GM21360 (cell line): ENCODE results near the gene CLPTM1.
"Not testable (repeated sequence)": the region's sequence is repeated elsewhere in the genome, so short reads cannot be mapped to it uniquely, and the experiment has no call there.

Source experiments
- ATAC-seq: cut with Tn5 transposase; IDR thresholded peaks from one replicate; pipeline ENCODE4 v1.9.1; 2021; ENCODE audit warnings: mild to moderate bottlenecking, moderate library complexity; ENCODE audit not compliant: unreplicated experiment

Gene CLPTM1, protein sequence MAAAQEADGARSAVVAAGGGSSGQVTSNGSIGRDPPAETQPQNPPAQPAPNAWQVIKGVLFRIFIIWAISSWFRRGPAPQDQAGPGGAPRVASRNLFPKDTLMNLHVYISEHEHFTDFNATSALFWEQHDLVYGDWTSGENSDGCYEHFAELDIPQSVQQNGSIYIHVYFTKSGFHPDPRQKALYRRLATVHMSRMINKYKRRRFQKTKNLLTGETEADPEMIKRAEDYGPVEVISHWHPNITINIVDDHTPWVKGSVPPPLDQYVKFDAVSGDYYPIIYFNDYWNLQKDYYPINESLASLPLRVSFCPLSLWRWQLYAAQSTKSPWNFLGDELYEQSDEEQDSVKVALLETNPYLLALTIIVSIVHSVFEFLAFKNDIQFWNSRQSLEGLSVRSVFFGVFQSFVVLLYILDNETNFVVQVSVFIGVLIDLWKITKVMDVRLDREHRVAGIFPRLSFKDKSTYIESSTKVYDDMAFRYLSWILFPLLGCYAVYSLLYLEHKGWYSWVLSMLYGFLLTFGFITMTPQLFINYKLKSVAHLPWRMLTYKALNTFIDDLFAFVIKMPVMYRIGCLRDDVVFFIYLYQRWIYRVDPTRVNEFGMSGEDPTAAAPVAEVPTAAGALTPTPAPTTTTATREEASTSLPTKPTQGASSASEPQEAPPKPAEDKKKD

DNA sequence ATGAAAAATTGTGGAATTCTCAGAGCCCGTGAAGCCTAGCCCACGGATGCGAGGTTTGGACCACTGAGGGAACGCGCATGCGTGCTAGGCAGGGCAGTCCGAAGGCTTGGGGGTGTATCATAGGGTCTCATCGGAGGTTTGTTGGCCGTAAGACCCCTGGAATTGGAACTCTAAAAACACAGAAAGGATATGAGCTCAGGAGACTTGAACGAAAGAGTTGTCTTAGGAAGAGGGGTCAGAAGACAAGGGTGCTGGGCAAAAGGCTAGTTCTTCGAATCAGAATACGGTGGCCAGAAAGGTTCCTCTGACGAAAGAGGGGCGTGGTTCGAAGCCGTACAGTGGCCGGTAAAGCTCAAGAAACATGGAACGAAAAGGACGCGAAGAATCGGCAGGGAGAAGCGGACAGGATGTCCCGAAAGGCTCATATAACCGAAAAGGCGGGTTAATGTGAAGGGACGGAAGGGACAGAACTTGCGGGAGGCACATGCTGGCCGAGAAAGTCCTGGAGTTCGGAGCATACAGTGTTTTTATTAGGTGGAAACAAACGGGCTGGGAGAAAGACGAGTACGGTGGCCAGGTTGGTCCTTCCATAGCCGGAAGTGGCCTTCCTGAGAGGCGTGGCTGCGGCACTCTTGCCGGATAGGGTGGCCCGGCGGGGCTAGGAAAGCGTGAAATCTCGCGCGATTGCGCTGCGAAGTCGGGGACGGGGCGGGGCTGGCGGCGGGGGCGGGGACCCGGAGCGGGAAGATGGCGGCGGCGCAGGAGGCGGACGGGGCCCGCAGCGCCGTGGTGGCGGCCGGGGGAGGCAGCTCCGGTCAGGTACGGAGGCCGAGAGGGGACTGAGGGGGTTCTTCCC, at the start of gene CLPTM1:
Gene CLPTM1, plus strand, starts transcription at position 732 of the 856 bp plus-strand sequence. Its CDS starts 16 bp downstream, at position 748.
- peak; percentile 74 for ATAC-seq

DNA sequence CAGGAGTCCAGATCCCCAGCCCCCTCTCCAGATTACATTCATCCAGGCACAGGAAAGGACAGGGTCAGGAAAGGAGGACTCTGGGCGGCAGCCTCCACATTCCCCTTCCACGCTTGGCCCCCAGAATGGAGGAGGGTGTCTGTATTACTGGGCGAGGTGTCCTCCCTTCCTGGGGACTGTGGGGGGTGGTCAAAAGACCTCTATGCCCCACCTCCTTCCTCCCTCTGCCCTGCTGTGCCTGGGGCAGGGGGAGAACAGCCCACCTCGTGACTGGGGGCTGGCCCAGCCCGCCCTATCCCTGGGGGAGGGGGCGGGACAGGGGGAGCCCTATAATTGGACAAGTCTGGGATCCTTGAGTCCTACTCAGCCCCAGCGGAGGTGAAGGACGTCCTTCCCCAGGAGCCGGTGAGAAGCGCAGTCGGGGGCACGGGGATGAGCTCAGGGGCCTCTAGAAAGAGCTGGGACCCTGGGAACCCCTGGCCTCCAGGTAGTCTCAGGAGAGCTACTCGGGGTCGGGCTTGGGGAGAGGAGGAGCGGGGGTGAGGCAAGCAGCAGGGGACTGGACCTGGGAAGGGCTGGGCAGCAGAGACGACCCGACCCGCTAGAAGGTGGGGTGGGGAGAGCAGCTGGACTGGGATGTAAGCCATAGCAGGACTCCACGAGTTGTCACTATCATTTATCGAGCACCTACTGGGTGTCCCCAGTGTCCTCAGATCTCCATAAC, 49.6 kb upstream of the CLPTM1 start, which contains the start of gene APOE:
Gene APOE, plus strand, starts transcription at position 360 of the 724 bp plus-strand sequence. CDS start 829 bp downstream, outside the sequence.
- ATAC-seq, result no peak

DNA sequence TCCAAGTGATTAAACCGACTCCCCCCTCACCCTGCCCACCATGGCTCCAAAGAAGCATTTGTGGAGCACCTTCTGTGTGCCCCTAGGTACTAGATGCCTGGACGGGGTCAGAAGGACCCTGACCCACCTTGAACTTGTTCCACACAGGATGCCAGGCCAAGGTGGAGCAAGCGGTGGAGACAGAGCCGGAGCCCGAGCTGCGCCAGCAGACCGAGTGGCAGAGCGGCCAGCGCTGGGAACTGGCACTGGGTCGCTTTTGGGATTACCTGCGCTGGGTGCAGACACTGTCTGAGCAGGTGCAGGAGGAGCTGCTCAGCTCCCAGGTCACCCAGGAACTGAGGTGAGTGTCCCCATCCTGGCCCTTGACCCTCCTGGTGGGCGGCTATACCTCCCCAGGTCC, 47.6 kb upstream of the CLPTM1 start:
- no peak for ATAC-seq

DNA sequence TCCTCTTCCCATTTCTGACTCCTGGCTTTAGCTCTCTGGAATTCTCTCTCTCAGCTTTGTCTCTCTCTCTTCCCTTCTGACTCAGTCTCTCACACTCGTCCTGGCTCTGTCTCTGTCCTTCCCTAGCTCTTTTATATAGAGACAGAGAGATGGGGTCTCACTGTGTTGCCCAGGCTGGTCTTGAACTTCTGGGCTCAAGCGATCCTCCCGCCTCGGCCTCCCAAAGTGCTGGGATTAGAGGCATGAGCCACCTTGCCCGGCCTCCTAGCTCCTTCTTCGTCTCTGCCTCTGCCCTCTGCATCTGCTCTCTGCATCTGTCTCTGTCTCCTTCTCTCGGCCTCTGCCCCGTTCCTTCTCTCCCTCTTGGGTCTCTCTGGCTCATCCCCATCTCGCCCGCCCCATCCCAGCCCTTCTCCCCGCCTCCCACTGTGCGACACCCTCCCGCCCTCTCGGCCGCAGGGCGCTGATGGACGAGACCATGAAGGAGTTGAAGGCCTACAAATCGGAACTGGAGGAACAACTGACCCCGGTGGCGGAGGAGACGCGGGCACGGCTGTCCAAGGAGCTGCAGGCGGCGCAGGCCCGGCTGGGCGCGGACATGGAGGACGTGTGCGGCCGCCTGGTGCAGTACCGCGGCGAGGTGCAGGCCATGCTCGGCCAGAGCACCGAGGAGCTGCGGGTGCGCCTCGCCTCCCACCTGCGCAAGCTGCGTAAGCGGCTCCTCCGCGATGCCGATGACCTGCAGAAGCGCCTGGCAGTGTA, 46.9 kb upstream of the CLPTM1 start:
- ATAC-seq, result no peak

DNA sequence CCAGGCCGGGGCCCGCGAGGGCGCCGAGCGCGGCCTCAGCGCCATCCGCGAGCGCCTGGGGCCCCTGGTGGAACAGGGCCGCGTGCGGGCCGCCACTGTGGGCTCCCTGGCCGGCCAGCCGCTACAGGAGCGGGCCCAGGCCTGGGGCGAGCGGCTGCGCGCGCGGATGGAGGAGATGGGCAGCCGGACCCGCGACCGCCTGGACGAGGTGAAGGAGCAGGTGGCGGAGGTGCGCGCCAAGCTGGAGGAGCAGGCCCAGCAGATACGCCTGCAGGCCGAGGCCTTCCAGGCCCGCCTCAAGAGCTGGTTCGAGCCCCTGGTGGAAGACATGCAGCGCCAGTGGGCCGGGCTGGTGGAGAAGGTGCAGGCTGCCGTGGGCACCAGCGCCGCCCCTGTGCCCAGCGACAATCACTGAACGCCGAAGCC, 46.3 kb upstream of the CLPTM1 start:
- no peak for ATAC-seq

DNA sequence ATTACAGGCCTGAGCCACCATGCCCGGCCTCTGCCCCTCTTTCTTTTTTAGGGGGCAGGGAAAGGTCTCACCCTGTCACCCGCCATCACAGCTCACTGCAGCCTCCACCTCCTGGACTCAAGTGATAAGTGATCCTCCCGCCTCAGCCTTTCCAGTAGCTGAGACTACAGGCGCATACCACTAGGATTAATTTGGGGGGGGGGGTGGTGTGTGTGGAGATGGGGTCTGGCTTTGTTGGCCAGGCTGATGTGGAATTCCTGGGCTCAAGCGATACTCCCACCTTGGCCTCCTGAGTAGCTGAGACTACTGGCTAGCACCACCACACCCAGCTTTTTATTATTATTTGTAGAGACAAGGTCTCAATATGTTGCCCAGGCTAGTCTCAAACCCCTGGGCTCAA, 45.4 kb upstream of the CLPTM1 start:
- no peak for ATAC-seq

DNA sequence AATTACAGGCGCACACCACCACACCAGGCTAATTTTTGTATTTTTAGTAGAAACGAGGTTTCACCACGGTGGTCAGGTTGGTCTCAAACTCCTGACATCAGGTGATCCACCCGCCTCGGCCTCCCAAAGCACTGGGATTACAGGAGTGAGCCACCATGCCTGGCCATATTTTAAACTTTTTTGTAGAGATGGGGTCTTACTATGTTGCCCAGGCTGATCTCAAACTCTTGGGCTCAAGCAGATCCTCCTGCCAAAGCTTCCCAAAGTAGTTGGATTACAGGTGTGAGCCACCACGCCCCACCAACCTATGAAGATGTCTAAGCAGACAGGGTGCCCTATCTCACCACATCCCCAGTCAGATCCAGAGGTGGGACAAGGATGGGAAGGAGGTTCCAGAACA, 43.3 kb upstream of the CLPTM1 start:
- ATAC-seq, result not testable (repeated sequence)

DNA sequence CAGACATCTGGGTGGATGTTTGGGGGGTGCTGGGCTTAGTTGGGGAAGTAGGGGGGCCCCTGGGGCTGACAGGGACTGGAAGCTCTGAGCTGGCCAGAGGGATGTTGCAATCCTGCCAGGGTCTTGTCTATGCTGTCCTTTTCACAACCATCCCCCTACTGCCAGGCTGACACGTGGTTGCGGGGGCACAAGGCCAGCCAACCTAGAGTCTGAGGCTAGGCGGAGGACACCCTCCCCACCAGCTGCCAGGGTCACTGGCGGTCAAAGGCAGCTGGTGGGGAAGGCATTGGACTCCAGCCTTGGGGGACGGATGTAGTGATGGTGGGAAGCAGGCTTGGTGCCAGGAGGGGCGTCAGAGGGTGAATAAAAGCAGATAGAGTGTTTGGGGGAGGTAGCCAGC, 42.3 kb upstream of the CLPTM1 start:
- ATAC-seq, result no peak

DNA sequence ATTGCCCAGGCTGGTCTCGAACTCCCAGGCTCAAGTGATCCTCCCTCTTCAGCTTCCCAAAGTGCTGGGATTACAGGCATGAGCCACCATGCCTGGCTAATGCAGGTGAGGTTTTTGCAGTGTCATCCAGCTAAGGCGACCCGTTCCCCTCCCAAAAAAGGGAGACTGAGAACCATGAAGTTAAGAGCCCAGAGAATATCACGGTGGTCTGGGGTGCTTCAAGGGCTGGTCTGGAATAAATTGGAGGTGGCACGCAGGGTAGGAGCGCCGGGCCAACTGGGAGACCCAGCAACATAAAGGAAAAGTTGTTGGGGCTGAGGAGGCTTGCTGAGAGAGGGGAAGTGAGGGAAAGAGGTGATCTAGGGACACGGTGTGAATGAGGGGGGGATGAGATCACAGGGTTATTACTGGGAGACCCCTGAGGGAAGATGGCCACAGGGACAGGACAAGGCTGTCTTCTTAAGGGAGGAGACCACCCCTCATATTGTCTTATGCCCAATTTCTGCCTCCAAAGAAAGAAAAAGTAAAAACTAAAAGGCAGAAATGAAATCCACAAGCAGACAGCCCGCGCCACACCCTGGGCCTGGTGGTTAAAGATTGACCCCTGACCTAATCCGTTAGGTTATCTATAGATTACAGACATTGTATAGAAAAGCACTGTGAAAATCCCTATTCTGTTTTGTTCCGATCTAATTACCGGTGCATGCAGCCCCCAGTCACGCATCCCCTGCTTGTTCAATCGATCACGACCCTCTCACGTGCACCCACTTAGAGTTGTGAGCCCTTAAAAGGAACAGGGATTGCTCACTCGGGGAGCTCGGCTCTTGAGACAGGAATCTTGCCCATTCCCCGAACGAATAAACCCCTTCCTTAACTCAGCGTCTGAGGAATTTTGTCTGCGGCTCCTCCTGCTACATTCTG, 41.4 kb upstream of the CLPTM1 start:
- not testable (repeated sequence) for ATAC-seq

DNA sequence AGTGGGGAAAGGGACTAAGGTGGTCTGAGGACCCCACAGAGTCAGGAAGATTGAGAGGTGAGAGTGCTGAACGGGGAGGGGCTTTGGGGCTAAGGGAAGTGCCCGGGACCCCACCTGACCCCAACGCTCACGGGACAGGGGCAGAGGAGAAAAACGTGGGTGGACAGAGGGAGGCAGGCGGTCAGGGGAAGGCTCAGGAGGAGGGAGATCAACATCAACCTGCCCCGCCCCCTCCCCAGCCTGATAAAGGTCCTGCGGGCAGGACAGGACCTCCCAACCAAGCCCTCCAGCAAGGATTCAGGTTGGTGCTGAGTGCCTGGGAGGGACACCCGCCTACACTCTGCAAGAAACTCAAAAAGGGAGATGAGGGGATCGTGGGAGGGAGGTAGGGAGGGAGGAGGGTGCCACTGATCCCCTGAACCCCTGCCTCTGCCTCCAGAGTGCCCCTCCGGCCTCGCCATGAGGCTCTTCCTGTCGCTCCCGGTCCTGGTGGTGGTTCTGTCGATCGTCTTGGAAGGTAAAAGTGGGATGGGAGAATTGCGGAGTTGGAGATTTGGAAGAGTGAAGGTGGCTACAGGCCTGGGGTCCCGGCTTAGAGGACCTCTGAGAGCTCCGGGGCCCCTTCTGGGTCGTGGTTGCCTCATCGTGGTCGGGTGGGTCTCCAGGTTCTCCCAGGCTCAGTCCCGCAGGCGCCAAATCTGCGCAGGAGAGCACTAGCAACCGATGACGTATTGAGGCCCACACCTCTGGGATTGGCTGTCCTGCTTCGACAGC, 40.6 kb upstream of the CLPTM1 start, which contains the start of gene APOC1:
Gene APOC1, plus strand, starts transcription at position 176 of the 774 bp plus-strand sequence. Its CDS starts 284 bp downstream, at position 460.
- ATAC-seq, result peak; percentile 86

DNA sequence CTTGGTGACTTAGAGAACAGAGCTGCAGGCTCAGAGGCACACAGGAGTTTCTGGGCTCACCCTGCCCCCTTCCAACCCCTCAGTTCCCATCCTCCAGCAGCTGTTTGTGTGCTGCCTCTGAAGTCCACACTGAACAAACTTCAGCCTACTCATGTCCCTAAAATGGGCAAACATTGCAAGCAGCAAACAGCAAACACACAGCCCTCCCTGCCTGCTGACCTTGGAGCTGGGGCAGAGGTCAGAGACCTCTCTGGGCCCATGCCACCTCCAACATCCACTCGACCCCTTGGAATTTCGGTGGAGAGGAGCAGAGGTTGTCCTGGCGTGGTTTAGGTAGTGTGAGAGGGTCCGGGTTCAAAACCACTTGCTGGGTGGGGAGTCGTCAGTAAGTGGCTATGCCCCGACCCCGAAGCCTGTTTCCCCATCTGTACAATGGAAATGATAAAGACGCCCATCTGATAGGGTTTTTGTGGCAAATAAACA, 30.9 kb upstream of the CLPTM1 start:
- no peak for ATAC-seq

DNA sequence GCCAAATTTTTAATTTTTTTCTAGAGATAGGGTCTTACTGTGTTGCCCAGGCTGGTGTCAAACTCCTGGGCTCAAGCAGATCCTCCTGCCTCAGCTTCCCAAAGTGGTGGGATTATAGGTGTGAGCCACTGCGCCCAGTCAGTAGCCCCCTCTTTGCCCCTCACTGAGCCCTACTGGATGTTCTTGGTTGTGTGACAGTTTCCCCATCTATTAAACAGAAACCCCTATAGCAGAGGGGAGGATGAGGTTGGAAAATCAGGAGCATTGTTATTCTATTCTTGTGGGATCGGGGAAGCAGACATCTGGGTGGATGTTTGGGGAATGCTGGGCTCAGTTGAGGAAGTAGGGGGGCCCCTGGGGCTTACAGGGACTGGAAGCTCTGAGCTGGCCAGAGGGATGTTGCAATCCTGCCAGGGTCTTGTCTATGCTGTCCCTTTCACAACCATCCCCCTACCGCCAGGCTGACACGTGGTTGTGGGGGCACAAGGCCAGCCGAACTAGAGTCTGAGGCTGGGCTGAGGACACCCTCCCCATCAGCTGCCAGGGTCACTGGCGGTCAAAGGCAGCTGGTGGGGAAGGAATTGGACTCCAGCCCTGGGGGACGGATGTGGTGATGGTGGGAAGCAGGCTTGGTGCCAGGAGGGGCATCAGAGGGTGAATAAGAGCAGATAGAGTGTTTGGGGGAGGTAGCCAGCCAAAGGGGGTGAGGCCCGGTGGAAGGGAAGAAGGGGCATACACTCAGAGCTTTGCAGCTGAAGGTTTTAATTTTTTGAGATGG, 29.9 kb upstream of the CLPTM1 start:
- ATAC-seq, result no peak

DNA sequence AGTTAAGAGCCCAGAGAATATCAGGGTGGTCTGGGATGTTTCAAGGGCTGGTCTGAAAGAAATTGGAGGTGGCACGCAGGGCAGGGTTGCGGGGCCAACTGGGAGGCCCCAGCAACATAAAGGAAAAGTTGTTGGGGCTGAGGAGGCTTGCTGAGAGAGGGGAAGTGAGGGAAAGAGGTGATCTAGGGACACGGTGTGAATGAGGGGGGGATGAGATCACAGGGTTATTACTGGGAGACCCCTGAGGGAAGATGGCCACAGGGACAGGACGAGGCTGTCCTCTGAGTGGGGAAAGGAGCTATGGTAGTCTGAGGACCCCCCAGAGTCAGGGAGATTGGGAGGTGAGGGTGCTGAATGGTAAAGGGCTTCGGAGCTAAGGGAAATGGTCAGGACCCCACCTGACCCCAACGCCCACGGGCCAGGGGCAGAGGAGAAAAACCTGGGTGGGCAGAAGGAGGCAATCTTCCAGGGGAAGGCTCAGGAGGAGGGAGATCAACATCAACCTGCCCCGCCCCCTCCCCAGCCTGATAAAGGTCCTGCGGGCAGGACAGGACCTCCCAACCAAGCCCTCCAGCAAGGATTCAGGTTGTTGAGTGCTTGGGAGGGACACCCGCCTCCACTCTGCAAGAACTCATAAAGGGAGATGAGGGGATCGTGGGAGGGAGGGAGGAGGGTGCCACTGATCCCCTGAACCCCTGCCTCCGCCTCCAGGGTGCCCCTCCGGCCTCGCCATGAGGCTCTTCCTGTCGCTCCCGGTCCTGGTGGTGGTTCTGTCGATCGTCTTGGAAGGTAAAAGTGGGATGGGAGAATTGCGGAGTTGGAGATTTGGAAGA, 28.7 kb upstream of the CLPTM1 start:
- ATAC-seq, result not testable (repeated sequence)

DNA sequence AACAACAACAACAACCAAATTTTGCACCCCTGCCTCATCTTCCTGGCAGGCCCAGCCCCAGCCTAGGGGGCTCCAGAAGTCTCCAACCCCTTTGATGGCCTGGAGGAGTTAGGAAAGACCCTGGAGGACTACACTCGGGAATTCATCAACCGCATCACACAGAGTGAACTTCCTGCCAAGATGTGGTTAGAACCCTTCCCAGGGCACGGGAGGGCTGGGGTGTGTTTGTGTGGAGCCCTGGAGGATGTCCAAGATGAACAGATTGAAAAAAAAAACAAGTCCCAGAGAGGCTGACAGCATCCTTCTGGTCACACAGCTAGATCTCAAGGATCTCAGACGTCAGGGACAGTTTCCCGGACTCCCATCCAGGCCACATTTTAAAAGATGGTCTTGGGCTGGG, 27.4 kb upstream of the CLPTM1 start:
- no peak for ATAC-seq

DNA sequence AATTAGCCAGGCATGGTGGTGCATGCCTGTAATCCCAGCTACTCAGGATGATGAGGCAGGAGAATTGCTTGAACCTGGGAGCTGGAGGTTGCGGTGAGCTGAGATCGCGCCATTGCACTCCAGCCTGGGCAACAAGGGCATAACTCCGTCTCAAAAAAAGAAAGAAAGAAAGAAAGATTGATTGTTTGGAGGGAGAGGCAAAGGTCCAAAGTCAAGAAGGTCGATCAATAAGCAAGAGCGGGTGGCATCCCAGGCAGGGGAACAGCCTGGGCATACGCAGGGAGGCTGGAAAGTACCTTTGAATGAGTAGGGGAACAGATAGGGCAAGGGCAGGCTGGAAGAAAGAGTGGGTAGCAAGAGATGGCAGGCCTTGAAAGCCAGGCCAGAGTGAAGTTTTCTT, 25.1 kb upstream of the CLPTM1 start:
- ATAC-seq, result no peak

DNA sequence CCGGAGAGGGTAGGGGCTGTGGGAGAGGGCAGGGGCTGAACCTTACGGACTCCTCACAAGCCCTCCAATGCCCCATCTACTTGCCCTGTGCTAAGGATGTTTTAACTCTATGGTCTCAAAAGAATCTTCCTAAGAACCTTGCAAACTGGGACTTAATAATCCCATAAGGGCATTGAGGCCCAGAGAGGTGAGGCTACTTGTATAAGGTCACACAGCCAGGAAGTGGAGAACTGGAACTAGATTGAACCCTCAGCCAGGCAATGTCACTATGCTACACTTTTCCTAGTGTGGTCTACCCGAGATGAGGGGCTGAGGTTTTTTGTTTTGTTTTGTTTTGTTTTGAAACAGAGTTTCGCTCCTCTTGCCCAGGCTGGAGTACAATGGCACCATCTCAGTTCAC, 23.6 kb upstream of the CLPTM1 start:
- ATAC-seq, result no peak
